Lower leg skin (tissue), 3 donors: Measurements from ENCODE around the gene TRIM71.

ENCODE experiments used
- POLR2A ChIP-seq, 2 donors: fragments of 450-650 bp; IDR thresholded peaks; one replicate each; pipeline ENCODE4 v1.6.1; 2016 to 2017; ENCODE audit warnings: antibody characterized with exemption in 2 of 2, mild to moderate bottlenecking in 1 of 2, moderate library complexity in 1 of 2
- TF ChIP-seq, protein P1 (sequence below), 3 donors: fragments of 450-650 bp; IDR thresholded peaks; one replicate each; pipeline ENCODE4 v1.5.1; 2016; ENCODE audit warnings: antibody characterized with exemption in 3 of 3, mild to moderate bottlenecking in 3 of 3, moderate library complexity in 2 of 3

DNA sequence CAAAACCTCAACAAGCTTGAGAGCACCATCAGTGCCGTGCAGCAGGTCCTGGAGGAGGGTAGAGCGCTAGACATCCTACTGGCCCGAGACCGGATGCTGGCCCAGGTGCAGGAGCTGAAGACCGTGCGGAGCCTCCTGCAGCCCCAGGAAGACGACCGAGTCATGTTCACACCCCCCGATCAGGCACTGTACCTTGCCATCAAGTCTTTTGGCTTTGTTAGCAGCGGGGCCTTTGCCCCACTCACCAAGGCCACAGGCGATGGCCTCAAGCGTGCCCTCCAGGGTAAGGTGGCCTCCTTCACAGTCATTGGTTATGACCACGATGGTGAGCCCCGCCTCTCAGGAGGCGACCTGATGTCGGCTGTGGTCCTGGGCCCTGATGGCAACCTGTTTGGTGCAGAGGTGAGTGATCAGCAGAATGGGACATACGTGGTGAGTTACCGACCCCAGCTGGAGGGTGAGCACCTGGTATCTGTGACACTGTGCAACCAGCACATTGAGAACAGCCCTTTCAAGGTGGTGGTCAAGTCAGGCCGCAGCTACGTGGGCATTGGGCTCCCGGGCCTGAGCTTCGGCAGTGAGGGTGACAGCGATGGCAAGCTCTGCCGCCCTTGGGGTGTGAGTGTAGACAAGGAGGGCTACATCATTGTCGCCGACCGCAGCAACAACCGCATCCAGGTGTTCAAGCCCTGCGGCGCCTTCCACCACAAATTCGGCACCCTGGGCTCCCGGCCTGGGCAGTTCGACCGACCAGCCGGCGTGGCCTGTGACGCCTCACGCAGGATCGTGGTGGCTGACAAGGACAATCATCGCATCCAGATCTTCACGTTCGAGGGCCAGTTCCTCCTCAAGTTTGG is 72.9 kb downstream of the TRIM71 start:
- TF ChIP-seq, protein P1, sequence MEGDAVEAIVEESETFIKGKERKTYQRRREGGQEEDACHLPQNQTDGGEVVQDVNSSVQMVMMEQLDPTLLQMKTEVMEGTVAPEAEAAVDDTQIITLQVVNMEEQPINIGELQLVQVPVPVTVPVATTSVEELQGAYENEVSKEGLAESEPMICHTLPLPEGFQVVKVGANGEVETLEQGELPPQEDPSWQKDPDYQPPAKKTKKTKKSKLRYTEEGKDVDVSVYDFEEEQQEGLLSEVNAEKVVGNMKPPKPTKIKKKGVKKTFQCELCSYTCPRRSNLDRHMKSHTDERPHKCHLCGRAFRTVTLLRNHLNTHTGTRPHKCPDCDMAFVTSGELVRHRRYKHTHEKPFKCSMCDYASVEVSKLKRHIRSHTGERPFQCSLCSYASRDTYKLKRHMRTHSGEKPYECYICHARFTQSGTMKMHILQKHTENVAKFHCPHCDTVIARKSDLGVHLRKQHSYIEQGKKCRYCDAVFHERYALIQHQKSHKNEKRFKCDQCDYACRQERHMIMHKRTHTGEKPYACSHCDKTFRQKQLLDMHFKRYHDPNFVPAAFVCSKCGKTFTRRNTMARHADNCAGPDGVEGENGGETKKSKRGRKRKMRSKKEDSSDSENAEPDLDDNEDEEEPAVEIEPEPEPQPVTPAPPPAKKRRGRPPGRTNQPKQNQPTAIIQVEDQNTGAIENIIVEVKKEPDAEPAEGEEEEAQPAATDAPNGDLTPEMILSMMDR (IDR thresholded peaks at IDR 0.05): no peak
- no peak for TF ChIP-seq POLR2A (IDR thresholded peaks at IDR 0.05)
